Activated CD8-positive, alpha-beta memory T cell treated with anti-CD3 and anti-CD28 coated beads, Interleukin-2, amount 50 U/mL, for 24 hours (primary cell): Measurements from ENCODE around the gene PTPRF.

ENCODE experiments used
- DNase-seq: peaks from one replicate; pipeline ENCODE4 v3.0.0-alpha.2; 2020; ENCODE audit errors: extremely low read depth

PTPRF gene

DNA sequence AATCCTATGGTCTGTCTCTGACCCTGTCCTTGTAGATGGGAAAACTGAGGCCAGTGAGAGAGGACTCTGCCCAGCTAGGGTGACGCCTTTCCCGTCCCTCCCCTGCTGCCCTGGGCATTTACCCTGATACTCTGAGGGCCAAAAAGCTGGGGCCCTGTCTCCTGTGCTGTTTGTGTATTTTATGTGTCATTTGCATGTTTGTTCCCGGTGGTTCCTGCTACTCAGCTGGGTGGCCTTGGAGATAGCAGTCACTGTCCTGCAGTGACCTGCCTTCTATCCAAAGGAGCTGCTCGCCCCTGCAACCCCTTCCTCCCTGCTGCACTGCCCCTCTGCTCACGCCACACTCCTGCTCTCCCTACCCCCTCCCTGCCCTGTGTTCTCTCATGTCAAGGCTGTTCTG, 78.1 kb downstream of the PTPRF start:
- DNase-seq: no peak

DNA sequence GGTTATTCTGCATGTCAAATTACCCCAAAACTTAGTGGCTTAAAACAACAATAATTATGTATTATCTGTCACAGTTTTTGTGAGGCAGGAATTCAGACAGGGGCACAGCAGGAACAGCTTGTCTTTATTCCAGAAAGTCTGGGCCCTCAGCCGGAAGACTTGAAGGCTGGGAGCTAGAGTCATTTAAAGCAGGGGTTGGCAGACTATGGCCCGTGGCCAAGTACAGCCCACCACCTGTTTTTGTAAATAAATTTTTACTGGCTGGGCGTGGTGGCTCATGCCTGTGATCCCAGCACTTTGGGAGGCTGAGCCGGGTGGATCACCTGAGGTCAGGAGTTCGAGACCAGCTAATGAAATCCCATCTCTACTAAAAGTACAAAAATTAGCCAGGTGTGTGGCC, 79.7 kb downstream of the PTPRF start:
- no peak for DNase-seq

- no peak for DNase-seq
Measured at GRCh38 chr1:43611950-43612349, 81.3 kb downstream of the PTPRF start.

GRCh38 chr1:43612406-43612805, 81.7 kb downstream of the PTPRF start:
- DNase-seq: no peak

DNA sequence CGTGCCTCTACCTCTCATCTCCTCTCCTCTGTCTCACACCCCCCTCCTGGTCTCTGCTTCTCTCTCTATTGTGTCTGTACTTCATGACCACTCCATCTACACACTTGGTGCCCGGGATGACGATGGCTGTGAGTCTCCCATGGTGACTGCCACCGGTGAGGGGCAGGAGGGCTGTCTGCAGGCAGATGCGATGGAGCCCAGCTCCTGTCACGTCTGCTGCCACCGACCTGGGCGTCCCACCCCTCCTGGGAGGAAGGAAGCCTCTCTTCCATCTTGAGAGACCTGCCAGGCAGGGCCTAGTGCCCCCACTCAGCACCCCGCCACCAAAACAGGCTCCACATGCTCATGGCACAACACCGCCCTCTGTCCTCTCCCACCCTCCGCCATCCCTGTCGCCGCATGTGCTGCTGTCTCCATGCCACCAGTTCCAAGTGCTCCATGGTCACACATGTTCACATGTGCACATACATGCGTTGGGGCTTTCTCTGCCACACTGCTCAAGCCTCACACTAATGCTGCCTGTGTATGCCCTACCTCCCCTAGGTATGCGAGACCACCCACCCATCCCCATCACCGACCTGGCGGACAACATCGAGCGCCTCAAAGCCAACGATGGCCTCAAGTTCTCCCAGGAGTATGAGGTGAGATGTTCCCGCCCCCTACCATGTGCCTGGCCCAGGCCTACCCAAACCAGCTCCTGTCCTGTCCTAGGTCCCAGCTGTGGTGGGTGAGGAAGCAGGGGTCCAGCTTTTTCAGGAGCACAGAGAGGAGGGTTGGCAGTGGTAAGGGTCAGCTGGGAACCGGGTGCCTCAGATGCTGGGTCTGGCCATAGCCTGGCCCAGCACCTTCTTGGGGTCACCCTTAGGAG, 82.6 kb downstream of the PTPRF start:
- no peak for DNase-seq

GRCh38 chr1:43614211-43614610, 83.5 kb downstream of the PTPRF start:
- DNase-seq: no peak

DNA sequence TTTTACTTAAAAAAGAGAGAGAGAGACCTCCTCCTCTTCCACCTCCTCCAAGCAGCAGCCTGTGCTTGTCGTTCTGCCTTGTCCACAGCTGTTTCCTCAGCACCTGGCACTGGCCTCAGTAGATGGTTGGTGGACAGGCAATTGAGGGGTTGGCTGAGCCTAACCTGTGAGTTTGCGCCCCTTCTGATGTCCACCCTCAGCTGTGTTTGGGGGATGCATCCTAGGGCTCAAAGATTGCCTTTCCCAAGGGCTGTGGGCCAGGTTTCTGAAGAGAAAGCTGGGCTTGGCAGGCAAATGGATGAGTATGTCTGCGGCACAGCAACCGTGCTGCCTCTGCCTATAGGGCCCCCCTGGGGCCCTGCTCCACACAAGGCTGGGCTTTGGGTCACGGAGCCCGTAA, 84.2 kb downstream of the PTPRF start:
- no peak for DNase-seq

DNA sequence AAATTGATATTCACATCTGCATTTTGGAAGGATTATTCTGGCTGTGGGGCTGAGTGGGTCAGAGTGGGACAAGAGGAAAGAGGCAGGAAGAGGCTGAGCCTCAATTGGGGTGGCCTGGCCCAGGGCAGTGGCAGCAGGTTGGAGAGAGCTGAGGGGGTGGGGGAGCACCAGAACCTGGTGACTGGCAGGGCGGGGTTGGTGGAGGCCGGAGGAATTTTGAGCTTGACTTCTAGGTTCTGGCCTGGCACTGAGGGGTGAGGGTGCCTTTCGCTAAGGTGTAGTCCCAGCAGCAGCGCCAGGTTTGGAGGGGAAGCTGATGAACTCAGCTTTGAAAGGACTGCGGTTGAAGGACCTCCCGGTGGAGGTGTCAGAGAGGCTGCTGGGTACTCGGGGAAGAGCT, 85.7 kb downstream of the PTPRF start:
- DNase-seq: no peak

GRCh38 chr1:43617011-43617410, 86.3 kb downstream of the PTPRF start:
- no peak for DNase-seq

GRCh38 chr1:43617668-43618067, 87.0 kb downstream of the PTPRF start:
- no peak for DNase-seq

- no peak for DNase-seq
Measured at GRCh38 chr1:43618521-43619313, 88.0 kb downstream of the PTPRF start.

DNA sequence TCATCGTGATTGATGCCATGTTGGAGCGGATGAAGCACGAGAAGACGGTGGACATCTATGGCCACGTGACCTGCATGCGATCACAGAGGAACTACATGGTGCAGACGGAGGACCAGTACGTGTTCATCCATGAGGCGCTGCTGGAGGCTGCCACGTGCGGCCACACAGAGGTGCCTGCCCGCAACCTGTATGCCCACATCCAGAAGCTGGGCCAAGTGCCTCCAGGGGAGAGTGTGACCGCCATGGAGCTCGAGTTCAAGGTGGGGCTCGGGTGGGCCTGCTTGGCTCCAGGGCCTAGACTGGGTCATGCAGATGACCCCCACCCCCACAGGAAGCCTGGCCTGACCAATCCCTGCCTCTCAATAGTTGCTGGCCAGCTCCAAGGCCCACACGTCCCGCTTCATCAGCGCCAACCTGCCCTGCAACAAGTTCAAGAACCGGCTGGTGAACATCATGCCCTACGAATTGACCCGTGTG, 88.7 kb downstream of the PTPRF start:
- no peak for DNase-seq

- DNase-seq: no peak
Measured at GRCh38 chr1:43619996-43620920, 89.6 kb downstream of the PTPRF start.

- DNase-seq: no peak
Measured at GRCh38 chr1:43620956-43621355, 90.3 kb downstream of the PTPRF start.

DNA sequence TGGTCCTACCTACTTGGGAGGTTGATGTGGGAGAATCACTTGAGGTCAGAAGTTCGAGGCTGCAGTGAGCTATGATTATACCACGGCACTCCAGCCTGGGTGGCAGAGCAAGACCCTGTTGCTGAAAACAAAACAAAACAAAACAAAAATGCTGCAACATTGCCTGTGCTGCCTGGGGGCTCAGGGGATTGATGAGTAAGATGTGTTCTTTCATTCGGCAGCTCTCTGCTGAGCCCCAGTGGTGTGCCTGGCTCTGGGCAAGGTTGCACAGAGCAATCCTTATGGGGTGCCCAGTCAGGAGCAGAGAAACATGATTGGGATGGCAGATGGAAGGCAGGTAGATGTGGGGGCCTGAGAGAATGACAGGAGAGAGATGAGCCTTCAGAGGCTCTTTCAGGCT, 90.7 kb downstream of the PTPRF start:
- no peak for DNase-seq

DNA sequence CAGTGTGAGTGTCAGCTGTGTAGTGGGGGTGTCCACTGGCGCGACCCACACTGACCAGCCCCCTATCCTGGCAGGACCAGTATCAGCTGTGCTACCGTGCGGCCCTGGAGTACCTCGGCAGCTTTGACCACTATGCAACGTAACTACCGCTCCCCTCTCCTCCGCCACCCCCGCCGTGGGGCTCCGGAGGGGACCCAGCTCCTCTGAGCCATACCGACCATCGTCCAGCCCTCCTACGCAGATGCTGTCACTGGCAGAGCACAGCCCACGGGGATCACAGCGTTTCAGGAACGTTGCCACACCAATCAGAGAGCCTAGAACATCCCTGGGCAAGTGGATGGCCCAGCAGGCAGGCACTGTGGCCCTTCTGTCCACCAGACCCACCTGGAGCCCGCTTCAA, 91.2 kb downstream of the PTPRF start:
- DNase-seq: no peak

DNA sequence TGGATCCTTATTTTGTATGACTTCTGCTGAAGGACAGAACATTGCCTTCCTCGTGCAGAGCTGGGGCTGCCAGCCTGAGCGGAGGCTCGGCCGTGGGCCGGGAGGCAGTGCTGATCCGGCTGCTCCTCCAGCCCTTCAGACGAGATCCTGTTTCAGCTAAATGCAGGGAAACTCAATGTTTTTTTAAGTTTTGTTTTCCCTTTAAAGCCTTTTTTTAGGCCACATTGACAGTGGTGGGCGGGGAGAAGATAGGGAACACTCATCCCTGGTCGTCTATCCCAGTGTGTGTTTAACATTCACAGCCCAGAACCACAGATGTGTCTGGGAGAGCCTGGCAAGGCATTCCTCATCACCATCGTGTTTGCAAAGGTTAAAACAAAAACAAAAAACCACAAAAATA, 91.8 kb downstream of the PTPRF start:
- DNase-seq: no peak

- no peak for DNase-seq
Measured at GRCh38 chr1:43622901-43623780, 92.5 kb downstream of the PTPRF start.

DNA sequence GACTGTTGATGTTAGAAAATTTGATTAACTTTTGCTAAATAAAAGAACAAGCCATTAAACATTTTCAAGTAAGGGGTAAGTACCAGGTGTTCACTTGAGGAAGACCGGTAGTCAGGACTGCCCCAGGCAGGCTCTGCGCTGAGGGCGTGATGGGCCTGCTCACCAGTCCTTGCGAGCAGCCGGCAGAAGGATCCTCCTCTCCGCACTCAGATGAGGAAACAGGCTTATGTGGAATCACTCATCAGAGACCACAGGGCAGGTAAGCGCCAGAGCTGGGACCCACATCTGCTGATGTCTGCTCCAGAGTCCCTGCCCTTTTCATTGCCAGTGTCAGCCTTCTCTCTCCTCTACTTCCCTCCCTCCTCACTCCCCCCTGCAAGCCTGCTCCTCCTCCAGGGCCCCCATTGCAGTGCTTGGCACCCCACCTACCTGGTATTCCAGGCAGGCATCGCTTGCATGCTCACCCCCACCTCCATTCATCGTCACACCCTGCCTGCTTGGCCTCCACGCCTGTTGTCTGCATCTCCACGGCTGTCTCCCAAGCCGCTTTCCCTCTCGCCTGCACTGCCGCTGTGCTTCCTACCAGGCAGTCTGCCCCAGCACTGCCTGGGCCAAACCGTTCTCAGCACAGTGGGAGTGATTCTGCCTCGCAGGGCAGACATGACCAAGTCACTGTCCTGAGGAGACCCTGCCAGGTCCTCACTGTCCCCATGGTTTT, 94.5 kb downstream of the PTPRF start:
- DNase-seq: no peak

GRCh38 chr1:43632135-43632670, 101.5 kb downstream of the PTPRF start:
- DNase-seq: no peak
